GM21619 (cell line): ENCODE data around the gene PYGO2.
A peak's percentile ranks its signal among the peaks of the same experiment; 100 is the strongest.
"Not testable (repeated sequence)": the region's sequence is repeated elsewhere in the genome, so short reads cannot be mapped to it uniquely, and the experiment has no call there.

Experiments used
- ATAC-seq: cut with Tn5 transposase; IDR thresholded peaks from one replicate; pipeline ENCODE4 v1.9.1; 2021; ENCODE audit not compliant: unreplicated experiment

The PYGO2 gene

DNA sequence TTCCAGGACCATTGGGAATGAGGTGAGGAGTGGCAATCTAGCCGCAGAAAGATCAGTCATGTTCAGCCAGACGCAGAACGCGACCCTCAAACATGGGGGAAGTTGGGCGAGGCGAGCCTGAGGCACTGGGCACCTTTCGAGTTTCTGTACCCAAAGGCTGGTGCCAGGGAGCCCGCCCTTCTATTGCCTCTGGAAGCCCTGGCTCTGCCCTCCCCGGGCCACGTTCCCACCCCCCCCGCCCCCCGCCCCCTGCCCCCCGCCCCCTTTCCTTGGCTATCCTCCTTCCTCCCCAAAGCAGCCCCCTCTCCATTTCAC lies 38.8 kb upstream of the PYGO2 start:
- no peak for ATAC-seq

DNA sequence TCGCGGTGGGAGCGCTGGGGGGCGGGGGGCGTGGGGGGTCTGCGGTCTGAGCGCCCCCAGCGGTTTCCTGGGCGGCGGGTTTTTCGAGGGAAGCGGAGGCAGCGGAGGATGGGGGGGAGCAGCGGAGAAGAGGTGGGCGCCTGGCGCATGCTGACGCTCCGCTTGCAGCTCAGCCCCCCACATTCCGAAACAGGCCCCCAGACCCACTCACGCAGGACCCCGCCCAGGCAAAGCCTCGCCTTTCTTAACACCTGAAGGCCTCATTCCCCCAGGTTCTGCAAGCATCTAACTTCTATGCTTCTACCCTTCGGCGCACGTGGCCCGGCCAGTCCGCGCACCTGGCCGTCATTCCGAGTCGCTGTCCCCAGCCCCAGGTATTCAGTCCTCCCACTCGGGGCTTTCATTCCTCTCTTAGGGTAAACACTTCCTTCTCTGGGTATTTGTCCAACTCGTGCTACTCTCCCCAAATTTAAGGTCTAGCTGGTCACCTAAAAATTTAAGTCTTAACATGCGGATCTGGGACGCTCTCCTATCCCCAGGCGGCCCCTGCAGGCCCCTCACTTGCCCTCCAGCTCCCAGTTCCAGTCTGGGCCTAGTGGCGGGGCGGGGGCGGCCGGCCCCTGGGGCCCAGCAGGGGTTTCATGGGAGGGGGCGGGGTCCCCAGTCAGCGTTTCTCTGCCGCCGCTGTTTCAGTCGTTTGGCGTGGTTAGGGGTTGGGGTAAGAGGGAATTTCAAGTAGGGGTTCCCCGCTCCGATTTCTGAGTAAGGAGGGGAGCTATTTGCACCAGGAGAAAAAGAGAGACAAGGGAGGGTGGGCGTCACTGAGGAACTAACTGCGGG lies 38.2 kb upstream of the PYGO2 start:
- no peak for ATAC-seq

DNA sequence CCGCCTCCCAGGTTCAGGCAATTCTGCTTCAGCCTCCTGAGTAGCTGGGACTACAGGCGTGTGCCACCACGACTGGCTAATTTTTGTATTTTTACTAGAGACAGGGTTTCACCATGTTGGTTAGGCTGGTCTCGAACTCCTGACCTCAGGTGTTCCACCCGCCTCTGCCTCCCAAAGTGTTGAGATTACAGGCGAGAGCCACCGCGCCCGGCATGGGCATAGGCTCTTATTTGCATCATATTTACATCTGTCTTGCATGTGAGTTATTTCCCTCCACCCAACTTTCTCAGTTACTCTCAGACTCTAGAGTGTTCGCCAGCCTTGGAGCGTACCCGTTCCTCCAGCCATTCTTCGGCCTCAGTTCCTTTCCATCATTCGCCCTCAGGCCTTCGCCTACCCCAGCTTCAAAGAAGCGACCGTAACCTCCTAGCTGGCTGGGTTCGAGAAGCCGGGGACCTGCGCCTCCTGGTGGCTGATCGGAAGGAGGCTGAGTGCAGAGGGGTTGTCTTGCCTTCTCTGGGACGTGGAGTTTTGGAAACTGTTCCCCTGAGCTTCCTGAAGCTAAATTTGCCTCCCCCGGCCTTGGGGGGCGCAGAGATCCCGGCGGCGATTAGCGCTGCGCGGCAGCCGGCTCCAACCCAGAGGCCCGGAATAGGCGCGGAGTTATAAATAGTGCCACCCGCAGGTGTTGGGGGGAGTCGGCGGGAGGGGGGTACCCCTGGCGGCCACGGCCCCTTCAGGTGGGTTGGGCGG lies 37.4 kb upstream of the PYGO2 start:
- ATAC-seq: no peak

DNA sequence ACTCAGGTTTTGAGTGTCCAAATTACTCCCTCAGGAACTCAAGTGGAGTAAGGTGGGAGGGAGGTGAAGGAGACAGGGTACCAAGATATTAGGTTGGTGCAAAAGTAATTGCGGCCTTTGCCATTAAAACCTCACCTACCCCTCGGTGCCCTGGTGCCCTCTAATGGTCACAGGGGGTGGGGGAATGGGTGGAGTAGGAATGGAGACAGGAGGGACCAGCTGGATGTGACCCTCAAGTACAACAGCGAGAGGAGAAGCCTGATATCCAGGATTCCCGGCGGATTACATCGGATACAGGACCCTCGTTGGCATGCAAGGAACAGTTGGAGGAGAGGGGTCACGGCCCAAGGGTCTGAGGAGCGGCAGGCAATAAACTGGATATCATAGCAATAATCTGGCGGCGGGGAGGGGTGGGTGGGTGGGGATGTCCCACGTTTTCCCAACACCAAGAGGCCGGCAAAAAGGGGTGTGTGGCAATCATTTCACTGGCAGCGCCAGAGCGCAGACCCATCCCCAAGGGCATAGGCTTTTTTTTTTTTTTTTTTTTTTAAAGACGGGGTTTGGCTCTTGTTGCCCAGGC lies 36.7 kb upstream of the PYGO2 start:
- ATAC-seq: no peak

DNA sequence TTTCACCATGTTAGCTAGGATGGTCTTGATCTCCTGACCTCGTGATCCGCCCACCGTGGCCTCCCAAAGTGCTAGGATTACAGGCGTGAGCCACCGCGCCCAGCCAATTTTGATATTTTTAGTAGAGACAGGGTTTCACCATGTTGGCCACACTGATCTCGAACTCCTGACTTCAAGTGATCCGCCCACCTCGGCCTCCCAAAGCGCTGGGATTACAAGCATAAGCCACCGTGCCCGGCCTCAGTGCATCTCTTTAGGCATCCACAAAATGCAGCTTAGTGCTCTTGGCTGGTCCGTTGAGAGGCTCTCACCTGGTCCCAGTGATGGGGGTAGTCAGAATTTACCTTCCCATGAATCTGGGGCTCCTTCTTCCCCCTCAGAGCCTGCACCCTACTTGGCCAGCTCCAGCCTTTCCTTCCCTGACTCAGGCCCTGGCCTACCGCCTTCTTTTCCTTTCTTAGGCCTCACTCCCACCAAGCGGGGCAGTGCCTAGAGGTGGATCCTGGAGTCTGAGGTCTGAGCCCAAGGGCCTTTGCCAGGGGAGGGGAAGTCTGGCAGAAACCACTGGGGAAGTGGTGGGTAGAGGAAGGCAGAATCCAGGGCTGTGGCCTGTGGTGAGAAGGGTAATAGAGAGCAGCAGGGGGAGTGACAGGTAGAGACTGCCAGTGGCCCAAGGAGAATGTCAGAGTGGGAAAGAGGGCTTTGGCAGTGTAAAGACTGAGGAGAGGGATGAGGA lies 35.6 kb upstream of the PYGO2 start:
- no peak for ATAC-seq

DNA sequence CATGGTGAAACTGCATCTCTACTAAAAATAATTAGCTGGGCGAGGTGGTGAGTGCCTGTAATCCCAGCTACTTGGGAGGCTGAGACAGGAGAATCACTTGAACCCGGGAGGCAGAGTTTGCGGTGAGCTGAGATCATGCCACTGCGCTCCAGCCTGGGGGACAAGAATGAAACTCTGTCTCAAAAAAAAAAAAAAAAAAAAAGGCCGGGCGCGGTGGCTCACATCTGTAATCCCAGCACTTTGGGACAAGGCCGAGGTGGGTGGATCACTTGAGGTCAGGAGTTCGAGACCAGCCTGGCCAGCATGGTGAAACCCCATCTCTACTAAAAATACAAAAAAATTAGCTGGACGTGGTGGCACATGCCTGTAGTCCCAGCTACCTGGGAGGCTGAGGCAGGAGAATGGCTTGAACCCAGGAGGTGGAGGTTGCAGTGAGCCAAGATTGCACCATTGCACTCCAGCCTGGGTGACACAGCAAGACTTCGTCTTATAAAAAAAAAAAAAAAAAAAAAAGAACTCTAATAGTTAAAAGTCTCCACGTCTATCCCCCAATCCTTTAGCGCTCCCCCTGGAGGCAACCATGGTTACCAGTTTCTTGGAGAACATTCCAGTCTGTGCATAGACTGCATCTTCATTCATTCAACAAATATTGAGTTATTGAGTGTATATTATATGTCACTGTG lies 33.9 kb upstream of the PYGO2 start:
- ATAC-seq: not testable (repeated sequence)

DNA sequence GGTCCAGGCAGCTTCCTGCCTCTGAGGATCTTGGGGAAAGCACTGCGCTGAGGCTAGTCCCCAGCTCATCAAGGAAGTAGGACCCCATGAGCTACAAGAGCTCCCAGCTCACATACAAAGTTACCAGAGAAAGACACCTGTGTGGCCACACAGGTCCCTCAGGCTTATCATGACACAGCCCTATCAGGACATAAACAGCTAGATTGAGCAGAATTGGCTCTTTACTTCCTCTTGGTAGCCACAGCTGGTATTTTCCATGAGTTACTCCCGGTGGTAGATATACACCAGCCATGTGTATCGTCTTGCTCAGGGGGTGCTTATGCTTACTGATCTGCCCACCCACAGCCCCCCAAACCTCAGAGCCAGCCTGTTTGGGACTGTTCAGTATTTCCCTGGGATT lies 33.0 kb upstream of the PYGO2 start:
- no peak for ATAC-seq

DNA sequence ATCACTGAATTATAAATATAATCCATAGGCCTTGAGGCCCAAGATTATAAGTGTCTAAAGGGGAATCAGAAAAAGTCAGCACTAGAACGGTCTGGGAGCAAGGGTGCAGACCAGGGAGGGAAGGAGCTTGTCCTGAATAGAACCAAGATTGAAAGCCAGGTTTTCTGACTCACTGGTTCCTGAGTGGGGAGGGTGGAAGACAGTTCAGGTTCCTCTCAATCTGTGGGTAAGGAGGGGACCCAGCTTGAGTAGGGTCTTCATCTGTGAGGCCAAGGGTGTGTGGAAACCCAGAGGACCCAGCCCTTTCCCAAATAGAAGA lies 32.6 kb upstream of the PYGO2 start:
- ATAC-seq: no peak

DNA sequence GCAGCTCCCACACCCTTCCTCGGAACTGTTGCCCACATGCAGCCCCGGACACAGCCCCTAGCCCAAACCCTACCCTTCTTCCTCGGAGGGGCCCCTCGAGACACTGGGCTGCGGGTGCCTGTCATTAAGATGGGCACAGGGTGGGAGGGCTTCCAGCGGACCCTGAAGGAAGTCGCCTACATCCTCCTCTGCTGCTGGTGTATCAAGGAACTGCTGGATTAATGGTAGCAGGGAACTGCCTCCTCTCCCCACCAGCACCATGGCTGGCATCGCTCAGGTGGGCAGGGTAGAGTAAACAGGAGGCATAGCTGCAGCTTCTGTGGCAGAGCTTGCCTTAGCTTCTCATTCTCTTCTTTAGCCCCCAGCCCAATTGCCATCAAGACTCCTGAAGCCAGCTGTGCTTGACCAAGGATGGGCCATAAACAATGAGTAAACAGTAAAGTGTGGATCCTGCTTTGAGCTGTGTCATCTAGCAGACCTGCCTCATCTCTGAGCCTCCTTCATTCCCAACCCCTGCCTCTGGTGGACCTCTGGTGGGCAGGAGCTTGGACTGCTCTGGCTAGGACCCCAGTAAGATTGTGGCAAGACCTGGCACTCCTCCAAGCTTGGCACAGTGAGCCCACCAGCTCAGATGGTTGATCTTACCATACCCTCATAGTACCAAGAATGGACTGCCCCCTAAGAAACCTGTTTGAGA lies 32.1 kb upstream of the PYGO2 start, which contains the start of gene LENEP:
Gene LENEP, plus strand, starts transcription at position 15 of the 697 bp plus-strand sequence. Its CDS starts 22 bp downstream, at position 37.
- no peak for ATAC-seq

DNA sequence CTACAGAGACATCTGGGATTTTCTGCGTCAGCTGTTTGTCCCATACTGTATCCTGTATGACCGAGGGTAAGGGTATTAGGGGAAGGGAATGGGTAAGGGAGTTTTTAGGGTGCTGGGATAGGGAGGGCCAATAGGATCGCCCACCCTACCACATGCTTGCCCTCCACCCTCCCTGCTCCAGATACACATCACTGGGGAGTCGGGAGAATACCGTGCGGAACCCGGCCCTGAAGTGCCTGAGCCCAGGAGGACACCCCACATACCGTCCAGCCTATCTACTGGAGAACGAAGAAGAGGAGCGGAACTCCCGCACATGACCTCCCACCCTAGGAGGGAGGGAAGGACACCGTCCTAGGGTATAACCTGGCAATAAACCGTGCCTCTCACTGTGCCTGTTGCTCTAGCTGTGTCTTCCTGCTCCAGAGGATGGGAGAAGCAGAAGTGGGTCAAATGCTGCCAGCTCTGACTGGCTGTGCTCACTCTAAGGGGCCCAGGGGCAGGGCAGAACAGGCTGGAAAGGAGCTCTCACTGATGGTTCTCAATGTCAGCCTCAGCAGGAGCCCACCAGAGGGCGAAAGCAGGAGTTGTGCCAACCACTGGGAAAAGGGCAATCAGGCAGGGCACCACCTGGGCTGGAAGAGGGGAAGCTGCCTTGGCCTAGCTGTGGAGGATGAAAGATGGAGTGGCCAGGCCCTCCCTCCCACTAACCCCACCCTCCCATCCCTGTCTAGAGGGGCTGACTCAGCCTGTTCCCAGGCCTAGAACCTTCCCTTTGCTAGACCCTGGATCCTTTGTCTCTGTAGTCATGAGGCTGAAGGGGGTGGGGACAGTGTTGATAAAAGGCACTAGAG lies 31.4 kb upstream of the PYGO2 start:
- ATAC-seq: no peak

DNA sequence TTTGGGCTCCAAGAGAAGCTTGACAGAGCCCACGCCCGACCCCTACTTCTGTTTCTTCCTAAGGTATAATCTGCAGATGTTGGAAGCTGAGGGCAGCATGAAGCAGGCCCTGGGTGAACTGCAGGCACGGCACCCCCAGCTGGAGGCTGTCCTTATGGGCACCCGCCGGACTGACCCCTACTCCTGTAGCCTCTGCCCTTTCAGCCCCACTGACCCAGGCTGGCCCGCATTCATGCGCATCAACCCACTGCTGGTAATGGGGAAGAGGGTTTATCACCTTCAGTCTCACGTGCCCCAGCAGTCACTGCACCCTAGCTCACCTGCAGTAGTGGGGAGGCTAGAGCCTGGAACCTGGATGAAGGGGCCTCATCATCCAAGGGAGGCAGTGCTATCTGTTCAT lies 28.7 kb upstream of the PYGO2 start:
- no peak for ATAC-seq

DNA sequence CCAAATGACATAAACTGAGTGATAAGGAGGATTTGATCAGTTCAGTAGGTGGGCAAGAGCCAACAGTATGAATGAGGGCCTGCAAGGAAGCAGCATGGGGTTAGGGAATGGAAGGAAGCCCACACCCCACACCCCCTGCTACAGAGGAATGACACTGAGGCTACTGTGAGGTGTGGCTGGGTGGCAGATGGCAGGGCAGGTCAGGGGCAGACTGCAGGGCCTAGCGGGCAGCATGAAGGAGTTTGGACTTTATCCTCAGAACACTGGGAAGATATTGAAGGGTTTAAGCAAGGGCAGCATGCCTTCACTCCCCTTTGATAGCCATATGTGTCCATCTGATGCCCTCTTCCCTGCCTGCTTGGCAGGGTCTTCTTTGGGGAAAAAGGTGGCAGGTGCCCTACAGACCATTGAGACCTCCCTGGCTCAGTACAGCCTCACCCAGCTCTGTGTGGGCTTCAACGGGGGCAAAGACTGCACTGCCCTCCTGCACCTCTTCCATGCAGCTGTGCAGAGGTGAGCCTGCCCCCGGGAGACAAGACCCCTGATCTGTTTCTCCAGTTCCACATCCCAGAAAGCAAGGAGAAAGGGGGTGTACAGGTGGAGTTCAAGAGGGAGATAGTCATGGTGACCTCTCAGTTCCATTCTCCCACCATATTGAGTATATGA lies 27.7 kb upstream of the PYGO2 start:
- ATAC-seq: no peak

DNA sequence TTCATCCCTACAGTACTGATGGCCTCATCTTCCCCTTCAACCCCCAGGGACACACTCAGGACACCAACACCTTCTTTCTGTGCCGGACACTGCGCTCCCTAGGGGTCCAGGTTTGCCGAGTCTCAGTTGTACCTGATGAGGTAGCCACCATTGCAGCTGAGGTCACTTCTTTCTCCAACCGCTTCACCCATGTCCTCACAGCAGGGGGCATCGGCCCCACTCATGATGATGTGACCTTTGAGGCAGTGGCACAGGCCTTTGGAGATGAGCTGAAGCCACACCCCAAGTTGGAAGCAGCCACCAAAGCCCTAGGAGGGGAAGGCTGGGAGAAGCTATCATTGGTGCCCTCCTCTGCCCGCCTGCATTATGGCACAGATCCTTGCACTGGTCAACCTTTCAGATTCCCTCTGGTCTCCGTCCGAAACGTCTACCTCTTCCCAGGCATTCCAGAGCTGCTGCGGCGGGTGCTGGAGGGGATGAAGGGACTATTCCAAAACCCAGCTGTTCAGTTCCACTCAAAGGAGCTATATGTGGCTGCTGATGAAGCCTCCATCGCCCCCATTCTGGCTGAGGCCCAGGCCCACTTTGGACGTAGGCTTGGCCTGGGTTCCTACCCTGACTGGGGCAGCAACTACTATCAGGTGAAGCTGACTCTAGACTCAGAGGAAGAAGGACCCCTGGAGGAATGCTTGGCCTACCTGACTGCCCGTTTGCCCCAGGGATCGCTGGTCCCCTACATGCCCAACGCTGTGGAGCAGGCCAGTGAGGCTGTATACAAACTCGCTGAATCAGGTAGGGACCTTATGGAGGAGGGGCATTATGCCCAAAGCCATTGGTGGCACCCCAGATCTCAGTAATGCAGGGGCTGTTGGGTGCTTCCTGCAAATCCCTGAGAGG lies 26.7 kb upstream of the PYGO2 start:
- no peak for ATAC-seq

DNA sequence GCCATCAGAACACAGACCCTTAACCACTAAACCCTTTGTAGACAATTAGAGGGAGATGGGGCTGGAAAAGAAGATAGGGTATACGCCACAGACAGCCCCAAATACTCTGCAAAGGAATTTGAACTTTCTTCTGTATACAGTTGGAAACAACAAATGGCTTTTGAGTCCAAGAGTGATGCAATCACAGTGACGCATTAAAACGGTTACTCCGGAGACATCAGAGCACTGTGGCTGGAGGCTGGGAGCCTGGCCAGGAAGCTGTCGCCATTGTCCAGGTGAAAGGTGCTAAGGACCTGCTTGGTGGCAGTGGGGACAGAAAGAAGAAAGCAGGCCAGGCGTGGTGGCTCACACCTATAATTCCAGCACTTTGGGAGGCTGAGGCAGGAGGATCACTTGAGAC lies 25.7 kb upstream of the PYGO2 start:
- ATAC-seq: no peak

DNA sequence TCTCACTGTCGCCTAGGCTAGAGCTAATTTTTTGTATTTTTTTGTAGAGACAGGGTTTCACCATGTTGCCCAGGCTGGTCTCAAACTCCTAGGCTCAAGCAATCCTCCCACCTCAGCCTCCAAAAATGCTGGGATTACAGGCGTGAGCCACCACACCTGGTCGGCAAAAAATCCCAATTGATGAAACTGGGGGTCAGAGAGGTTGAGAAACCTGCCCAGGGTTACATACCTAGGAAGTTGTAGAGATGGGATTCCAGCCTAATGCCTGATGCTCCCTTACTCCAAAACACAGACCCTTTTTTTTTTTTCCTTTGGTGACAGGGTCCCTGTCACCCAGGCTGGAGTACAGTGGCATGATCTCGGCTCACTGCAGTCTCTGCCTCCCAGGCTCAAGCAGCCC lies 25.2 kb upstream of the PYGO2 start:
- ATAC-seq: not testable (repeated sequence)

DNA sequence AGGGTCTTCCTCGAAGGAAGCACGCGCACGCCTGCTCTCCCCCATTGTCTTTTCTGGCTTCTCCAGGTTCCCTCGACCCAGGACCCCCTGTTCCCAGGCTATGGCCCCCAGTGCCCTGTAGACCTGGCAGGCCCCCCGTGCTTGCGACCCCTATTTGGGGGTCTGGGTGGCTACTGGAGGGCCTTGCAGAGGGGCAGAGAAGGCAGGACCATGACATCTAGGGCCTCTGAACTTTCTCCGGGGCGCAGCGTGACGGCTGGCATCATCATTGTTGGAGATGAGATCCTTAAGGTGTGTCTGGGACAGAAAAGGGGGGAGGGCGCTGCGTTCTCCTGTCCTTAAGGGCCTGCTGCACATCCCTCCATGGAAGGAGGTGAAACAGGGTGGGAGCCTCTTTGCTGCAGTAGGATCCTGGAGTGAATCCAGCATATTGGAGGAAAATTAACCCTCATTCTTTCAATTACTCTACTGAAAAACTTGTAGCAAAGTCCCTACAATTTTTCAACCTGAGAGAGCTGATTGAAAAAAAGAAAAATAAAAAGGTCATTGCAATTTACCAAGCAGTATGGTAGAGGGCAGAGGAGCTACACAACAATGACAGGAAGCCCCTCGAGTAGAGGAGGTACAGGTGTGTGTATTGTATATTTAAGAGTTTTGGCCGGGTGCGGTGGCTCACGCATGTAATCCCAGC lies 22.3 kb upstream of the PYGO2 start:
- no peak for ATAC-seq

DNA sequence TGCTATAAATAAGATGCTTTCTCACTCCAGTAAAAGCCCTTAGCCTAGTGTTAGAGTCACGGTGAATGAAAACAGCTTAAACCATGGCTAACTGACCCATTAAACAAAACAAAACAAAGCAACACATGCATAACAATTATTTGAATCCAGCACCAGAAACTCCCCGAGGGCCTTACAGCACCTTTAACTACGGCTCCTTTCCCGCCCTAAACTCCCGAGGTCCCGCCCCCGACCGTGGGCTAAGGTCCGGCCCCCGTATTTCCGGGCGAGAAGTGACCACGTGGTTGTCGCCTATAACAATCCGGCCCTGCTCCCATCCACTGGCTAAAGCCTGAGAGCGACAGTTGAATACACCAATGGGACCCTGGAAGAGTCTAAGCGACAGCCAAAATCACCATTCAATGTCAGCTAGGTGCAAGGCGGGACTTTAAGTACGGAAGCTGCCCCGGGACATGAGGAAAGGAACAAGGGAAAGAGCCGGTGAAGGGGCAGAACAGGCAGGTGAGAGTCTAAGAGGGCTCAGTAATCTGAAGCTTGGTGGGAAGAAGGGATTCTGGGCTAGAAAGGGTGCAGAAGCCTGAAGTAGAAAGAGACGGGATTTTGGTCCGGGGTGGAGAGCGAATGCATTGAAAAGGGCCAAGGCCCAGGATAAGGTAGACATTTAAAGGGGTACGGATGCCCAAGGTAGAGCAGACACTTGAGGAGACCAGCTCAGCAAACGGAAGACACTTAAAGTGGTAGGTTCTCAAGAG lies 21.5 kb upstream of the PYGO2 start, which contains the start of gene FLAD1:
Gene FLAD1, plus strand, starts transcription at position 448 of the 752 bp plus-strand sequence. CDS start 351 bp downstream, outside the sequence.
- peak; percentile 95 for ATAC-seq
